GM19099 (cell line): ENCODE measurements around the gene SIMC1.

Source experiments
- POLR2A ChIP-seq: IDR thresholded peaks from 3 replicates; pipeline ENCODE4 v1.6.1; 2011; ENCODE audit warnings: low read depth; ENCODE audit not compliant: insufficient read length; ENCODE audit errors: extremely low read depth

Gene SIMC1

DNA sequence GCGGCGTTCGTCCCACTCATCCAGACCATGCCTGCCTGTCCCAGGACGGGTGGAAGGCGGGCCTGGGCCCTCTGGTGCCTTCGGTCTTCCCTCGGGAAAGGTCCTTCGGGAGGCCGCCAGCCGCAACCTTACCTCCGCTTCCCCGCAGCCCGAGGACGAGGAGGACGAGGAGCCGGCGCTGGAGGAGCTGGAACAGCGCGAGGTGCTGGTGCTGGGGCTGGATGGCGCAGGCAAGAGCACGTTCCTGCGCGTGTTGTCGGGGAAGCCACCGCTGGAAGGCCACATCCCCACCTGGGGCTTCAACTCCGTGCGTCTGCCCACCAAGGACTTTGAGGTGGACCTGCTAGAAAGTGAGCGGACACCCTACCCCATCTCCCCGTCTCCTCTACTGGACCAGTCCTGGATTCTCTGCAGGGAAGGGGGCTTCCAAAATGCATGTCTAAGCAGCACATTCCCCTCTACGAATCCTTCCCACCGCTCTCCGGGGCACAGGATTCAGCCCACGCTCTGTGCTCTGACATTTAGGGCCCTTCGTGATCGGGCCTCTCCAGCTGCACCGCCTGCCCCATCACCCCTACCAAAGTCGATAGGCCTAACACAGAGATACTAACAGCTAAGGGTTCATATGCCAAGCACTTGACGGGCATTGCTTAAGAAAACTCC is 128.1 kb downstream of the SIMC1 start:
- TF ChIP-seq POLR2A: no peak

DNA sequence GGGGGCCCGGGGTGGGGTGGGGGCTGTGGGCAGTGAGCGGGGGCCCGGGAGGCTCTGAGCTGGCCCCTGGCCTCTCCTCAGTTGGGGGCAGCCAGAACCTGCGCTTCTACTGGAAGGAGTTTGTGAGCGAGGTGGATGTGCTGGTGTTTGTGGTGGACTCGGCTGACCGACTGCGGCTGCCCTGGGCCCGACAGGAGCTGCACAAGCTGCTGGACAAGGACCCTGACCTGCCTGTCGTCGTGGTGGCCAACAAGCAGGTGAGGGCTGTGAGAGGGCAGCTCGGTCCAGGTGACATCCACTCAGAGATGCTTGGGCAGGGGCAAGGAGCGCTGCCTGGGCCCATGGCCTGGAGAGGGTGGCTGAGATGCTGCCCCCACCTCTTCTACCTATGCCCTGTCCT is 130.5 kb downstream of the SIMC1 start:
- TF ChIP-seq POLR2A: no peak

DNA sequence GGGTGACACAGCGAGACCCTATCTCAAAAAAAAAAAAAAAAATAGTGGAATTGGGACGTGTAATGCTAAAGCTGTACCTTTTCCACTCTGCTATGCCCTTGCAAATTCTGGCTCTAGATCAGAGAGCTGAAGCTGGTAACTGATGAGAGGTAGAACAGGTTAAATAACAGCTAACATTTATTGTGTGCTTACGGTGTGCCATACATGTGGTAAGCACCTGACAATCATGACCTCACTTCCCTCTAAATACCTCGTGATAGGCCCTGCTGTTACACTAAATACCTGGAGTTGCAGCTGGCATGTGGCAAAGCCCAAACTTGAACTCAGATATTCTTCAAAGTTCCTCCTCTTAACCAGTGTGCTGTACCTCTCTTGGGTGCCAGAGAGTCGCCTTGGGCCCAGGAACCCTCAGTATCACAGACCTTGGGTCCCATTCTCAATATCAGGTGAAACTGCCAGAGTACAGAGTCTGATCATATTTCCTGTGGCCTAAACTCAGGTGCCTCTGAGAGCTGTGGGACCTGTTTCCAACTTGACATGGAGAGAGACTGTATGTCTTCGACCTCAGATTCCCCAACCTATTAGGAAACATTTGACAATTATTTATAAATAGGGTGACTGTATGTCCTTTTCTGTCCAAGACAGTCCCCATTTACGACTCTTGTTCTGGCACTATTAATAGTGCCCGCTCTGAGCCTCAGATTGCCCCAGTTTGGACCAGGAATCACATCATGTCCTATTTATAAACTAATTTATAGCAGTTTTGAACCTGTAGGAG is 131.9 kb downstream of the SIMC1 start:
- no peak for TF ChIP-seq POLR2A

DNA sequence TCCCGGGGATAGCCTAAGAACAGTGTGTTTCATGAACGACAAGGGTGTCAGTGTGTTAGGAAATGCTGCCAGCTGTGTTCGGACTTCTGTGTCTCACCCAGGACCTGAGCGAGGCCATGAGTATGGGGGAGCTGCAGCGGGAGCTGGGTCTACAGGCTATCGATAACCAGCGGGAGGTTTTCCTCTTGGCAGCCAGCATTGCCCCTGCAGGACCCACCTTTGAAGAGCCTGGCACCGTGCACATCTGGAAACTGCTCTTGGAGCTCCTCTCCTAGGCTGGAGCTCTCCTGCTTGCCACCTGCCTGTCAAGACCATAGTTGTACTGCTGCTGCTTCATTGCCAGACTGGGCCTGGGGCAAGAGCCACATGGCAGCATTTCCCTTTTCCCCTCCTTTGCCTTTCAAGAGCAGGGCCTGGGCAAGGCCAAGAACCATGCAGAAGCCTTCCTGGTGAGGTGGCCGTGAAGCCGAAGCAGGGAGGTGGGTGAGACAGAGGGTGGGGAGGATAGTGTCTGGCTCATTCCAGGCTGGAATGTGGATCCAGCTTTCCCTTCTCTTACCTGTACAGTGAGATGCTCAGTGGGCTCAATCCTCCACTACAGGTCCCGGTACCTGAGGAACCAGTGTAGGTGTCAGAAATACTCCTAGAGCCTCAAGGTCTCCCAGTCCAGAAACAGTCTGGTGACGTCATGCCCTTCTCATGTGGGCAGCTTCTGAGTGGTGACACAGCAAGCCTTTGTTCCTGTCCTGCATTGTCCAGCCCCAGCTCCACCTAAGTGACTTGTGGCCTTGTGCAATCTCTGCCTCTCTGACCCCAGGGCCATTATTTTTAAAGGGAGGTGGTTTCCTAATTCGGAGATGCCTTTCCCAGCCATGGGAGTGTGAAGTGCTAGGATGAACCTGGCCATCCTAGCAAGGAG is 133.7 kb downstream of the SIMC1 start:
- TF ChIP-seq POLR2A: no peak

DNA sequence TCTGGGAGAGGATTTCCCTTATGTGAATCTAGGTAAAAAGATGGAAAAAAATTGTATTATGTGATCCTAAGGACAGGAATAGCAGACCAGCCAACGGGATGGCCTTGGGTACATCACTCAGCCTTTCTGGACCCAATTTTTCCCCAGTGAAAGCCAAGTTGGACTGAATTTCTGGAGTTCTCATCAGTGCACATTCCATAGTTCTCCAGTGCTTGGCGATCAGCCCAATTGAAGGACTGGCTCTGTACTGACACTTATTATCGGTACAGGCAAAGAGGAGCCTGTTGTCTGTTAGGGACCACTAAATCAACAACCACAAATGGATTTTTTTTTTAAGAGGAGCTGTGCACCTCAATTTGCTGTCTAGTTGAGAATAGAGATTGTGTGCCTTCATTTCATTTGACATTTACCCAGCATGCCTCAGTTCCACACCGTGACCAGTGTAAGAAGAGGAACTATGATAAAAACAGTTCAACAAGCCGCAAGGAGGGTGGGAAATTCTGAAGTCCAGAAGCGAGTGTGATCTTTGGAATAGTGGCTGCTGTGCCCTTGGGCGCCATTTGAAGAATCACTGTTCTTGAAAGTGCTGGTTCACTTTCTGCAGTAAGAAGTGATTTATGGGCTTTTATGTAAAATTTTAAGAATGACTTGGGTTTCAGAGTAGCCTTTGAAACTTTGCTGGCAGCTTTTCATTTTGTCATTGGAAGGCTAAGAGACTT is 135.0 kb downstream of the SIMC1 start:
- TF ChIP-seq POLR2A: no peak

DNA sequence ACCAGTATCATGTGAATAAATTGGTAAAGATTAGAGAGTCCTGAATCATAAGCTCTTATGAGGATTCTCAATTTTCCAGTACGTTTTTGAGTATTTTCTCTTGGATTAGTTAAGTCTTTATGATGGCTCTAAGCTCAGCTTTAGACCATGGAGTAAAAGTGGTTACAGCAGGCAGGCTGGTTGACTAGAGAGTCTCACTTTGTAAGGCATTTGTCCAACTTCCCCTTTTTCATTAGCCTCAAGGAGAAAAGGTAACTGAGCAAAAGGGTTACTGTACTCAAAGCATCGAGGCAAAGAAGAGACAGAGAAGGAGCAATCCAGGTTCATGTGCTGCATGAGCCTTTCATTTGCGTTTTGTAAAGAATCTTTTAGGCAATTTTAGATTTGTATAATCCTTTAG is 141.7 kb downstream of the SIMC1 start:
- no peak for TF ChIP-seq POLR2A

DNA sequence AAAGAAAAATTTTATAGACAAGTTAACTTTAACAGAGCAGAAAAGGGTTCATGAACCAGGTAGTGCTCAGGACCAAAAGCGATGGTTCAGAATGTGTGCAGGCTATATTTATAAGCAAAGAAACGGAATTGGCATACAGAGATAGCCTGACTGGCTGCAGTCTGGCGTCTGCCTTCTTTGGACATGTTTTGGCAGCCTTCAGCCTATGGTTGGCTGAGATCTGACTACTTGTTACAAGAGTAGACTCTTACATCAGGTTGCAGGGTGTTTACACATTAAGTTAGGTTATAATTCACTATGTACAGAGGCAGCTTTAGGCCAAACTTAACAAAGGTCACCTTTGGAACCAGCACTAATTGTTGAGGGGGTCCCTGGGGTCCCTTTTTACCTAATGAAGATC is 143.2 kb downstream of the SIMC1 start:
- no peak for TF ChIP-seq POLR2A

DNA sequence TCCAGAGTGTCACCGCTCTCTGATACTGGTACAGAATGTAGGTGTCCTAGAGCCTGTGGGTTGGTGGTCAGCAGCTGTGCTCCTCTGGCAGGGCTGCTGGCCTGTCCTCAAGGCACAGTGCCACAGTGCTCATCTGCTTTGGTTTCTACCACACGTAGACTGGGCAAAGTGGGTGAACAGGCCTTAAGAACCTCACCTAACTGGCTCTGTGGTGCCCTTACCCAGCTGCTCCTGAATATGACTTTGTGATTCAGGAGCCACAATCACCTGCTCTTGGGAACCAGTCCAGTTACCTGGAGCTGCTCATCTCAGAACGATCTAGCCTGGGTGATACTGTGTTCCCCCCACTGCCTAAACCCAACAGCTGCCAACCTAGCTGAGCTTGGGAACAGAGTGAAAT is 143.8 kb downstream of the SIMC1 start:
- no peak for TF ChIP-seq POLR2A

DNA sequence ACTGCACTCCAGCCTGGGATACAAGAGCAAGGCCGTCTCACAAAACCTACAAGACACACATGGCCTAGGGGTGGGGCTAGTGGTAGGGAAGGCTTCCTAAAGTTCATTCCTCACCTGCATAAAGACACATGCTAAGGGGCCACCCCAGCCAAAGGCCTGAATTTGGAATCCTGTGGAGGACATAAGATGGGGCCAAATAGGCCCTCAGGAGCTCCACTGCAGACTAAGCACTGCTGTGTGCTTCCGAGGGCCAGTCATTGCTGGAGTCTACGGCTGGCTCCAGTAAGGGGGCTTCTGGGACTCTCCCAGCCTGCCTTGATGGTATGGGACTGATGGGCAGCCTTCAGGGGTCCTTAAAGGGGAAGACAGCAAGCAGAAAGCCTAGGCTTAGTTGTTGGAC is 144.5 kb downstream of the SIMC1 start:
- no peak for TF ChIP-seq POLR2A

DNA sequence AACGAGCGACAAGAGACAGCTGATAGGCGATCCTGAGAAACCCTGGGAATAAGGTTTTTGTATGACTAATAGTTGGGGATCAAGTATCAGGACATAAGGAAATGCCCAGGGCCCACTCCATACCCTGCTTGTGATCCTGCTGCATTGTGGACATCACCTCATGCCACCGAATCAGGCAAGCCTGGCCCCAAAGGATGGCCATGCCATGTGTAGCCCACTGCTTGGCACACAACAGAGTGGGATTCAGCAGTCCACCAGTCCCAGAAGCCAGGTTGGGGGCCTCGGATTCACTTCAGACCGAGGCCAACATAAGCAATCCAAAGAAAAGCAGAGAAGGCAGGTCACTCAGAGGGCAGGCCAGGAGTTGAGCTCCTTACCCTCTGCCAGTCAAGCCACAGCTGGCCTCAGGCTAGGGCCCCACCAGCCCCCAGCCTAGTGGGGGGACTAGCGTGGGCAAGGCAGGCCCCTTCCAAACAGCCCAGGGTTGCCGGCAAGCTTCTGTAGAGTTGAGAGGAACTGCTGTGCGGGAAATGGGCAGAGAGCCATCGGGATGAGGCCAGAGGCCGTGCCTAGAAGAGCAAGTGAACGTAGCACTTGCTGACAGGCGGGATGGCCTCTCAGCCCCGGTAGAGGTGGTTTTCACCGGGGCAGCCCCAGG is 145.2 kb downstream of the SIMC1 start:
- no peak for TF ChIP-seq POLR2A

DNA sequence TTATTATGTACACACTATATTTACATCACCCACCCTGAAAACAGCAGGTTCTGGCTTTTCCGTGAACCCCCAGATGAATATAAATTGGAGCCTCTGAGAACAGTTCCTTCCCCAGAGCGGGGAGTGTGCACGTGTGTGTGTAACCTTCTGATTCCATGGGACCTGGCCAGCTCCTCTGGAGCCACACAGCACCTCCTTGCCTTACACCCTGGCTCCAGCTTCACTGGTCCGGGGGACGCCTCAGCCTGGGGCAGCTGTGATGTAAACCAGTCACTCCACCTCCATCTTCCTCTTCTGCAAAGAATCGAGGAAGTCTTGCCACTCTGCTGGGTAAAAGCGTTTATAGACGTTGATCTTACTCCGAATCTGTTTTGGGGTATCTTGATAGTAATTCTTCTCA is 145.7 kb downstream of the SIMC1 start:
- TF ChIP-seq POLR2A: no peak

DNA sequence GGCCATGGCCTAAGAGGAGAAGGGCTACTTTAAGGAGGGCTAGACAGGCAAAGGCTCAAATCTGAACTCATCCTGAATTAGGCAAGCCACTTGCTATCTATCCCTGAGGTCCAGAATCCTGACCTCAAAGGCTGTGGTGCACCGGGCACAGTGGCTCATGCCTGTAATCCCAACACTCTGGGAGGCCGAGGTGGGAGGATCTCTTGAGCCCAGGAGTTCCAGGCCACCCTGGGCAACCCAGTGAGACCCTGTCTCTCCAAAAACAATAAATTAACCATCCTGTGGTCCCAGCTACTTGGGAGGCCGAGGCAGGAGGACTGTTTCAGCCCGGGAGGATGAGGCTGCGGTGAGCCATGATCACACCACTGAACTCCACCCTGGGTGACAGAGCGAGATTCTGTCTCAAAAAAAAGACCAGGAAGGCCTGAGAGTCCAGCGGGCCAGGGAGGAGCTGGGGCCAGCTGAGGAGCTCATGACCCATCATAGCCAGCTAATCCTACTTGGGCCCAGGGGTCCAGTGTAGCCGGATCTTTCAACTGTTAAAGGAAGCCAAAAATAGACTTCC is 146.2 kb downstream of the SIMC1 start:
- no peak for TF ChIP-seq POLR2A

DNA sequence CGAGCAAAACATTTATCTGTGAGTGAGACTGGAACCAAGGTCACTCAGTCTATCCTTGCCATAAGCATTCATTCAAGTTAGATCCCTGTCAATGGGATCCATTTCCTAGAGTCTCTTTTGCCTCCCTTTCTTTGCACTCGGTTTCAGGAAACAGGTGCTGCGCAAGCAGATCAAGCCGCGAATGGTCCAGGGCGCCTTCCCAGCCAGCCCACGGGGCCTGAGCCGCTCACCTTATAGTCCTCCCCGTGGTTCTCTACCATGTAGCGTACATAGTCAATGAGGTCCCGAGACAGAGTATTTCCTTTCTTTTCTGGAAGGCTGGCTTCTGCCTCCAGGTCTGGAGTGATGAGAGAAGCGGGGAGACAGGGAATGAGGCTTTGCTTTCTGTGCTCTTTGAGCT is 146.8 kb downstream of the SIMC1 start:
- no peak for TF ChIP-seq POLR2A

DNA sequence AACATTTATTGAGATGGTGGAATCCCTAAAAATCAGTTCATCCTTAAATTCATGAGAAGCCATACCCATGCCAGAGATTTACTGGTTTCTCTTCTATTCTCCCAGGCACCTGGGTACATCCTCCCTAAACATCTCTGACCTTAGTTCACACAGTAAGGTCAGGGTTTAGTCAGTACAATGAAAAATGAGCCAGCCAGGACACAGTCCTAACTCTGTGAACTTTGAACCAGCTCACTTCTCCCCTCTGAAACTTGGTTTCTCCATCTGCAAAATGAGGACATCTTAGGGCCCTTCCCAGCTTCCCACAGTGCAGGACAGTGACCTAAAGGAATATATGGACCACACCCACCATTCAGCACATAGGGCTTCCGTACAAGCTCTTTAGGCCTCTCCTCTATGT is 148.3 kb downstream of the SIMC1 start:
- TF ChIP-seq POLR2A: no peak
